ENCODE data around the gene PLPPR5. TPM values are rescaled to one million over a fixed set of nuclear protein-coding genes. Genes with fewer than 3 reads are reported as not detected.

PLPPR5 gene
- polyA plus RNA-seq, 2 of the 4 experiments (the other 2 are of a cell fraction): not detected

- no peak for TF ChIP-seq GATA3 (IDR thresholded peaks at IDR 0.05; ENCODE audit: borderline replicate concordance)
Observed at GRCh38 chr1:98854137-98854536, 150.5 kb downstream of the PLPPR5 start (continued).

- DNase-seq (ENCODE audit: low read depth in 1 of 2, low spot score in 1 of 2): no peak
- Histone ChIP-seq H3K27ac (no peak overlapping the region), H3K4me3 (no peak overlapping the region), H3K9me3 (no peaks in the 10 kb centered on the region), H3K4me2 (no peak overlapping the region), H3K4me1 (no peaks in the 10 kb centered on the region)
- ChIA-PET POLR2A (no interaction called here), CTCF (no interaction called here)
- no peak for FAIRE-seq
- TF ChIP-seq SREBF2 (IDR thresholded peaks at IDR 0.05): no peak
- no peak for TF ChIP-seq BHLHE40 (IDR thresholded peaks at IDR 0.05; ENCODE audit: low read depth, low read length)
- no peak for TF ChIP-seq MYC (IDR thresholded peaks at IDR 0.05; ENCODE audit: borderline replicate concordance, low read length)
- TF ChIP-seq HDAC2 (IDR thresholded peaks at IDR 0.05): no peak
- TF ChIP-seq EHMT2 (IDR thresholded peaks at IDR 0.05; ENCODE audit: low read depth): no peak
- no peak for TF ChIP-seq HOXB13 (CRISPR knock-in tag; IDR thresholded peaks at IDR 0.05; ENCODE audit: low read depth)
- TF ChIP-seq GATA3 (IDR thresholded peaks at IDR 0.05; ENCODE audit: borderline replicate concordance): no peak
- TF ChIP-seq TFCP2L1 (CRISPR knock-in tag; IDR thresholded peaks at IDR 0.05): no peak
- no peak for TF ChIP-seq HOXB5 (CRISPR knock-in tag; IDR thresholded peaks at IDR 0.05)
- no peak for TF ChIP-seq E2F6 (IDR thresholded peaks at IDR 0.05; ENCODE audit: borderline replicate concordance, low read depth)
- no peak for TF ChIP-seq ZC3H11A (IDR thresholded peaks at IDR 0.05)
- TF ChIP-seq POLR2A (IDR thresholded peaks at IDR 0.05; ENCODE audit: low read length): no peak
- TF ChIP-seq PHF8 (IDR thresholded peaks at IDR 0.05; ENCODE audit: borderline replicate concordance, low read depth): no peak
- TF ChIP-seq ZSCAN20 (CRISPR knock-in tag; IDR thresholded peaks at IDR 0.05): no peak
- no peak for TF ChIP-seq TP53 (CRISPR knock-in tag; IDR thresholded peaks at IDR 0.05)
- TF ChIP-seq RFX5 (IDR thresholded peaks at IDR 0.05): no peak
- TF ChIP-seq ATOH8 (CRISPR knock-in tag; IDR thresholded peaks at IDR 0.05; ENCODE audit: low read depth): no peak
- no peak for TF ChIP-seq MAZ (IDR thresholded peaks at IDR 0.05; ENCODE audit: borderline replicate concordance, low read depth, low read length)
- no peak for TF ChIP-seq RCOR1 (IDR thresholded peaks at IDR 0.05; ENCODE audit: low read depth, low read length)
- ATAC-seq: no peak
- 13% methylated on average over 1 of the region's 1 CpG for WGBS (ENCODE audit: missing lambda C conversion rate)
Observed at GRCh38 chr1:98849969-98850636, 154.6 kb downstream of the PLPPR5 start.

GRCh38 chr1:98842241-98842640 is 162.4 kb downstream of the PLPPR5 start:
- ChIA-PET CTCF (no interaction called here), POLR2A (no interaction called here)
- H3K4me1 ChIP-seq: no peaks in the 10 kb centered on the region
- no peak overlapping the region for H3K4me3 ChIP-seq
- FAIRE-seq (no peak), ATAC-seq (no peak), DNase-seq (ENCODE audit: low read depth in 1 of 2, low spot score in 1 of 2) (no peak)
- no peaks in the 10 kb centered on the region for H3K9me3 ChIP-seq
- H3K27ac ChIP-seq: no peak overlapping the region
- TF ChIP-seq PBX3 (IDR thresholded peaks at IDR 0.05): no peak
- no peak for TF ChIP-seq SREBF2 (IDR thresholded peaks at IDR 0.05)
- TF ChIP-seq NPAS2 (CRISPR knock-in tag; IDR thresholded peaks at IDR 0.05; ENCODE audit: borderline replicate concordance): no peak
- 3% methylated on average over 2 of the region's 2 CpGs for WGBS (ENCODE audit: missing lambda C conversion rate)
- no peak overlapping the region for H3K4me2 ChIP-seq

Small RNAs within 50 kb of the gene (small RNA-seq; reads per million reads assigned to genes)
- 0 reads per million in 6 experiments for gene AL445433.1

All from A549 (cell line).